HL-60 (cell line): ENCODE results near the gene HTR3D.
A peak's percentile ranks its signal among the peaks of the same experiment; 100 is the strongest.

Experiments used
- CTCF ChIP-seq: IDR thresholded peaks from one replicate; pipeline ENCODE4 v1.5.1; 2011; ENCODE audit warnings: low read length, control low read depth, inconsistent platforms; ENCODE audit not compliant: insufficient read depth
- POLR2AphosphoS5 ChIP-seq: IDR thresholded peaks from 2 replicates; pipeline ENCODE4 v1.6.1; 2012; ENCODE audit warnings: low read depth
- REST ChIP-seq: IDR thresholded peaks from 2 replicates; pipeline ENCODE4 v1.6.1; 2012; ENCODE audit warnings: low read depth; ENCODE audit not compliant: insufficient replicate concordance
- SPI1 ChIP-seq: IDR thresholded peaks from 2 replicates; pipeline ENCODE4 v1.6.1; 2012; ENCODE audit warnings: low read depth, mild to moderate bottlenecking, borderline replicate concordance

DNA sequence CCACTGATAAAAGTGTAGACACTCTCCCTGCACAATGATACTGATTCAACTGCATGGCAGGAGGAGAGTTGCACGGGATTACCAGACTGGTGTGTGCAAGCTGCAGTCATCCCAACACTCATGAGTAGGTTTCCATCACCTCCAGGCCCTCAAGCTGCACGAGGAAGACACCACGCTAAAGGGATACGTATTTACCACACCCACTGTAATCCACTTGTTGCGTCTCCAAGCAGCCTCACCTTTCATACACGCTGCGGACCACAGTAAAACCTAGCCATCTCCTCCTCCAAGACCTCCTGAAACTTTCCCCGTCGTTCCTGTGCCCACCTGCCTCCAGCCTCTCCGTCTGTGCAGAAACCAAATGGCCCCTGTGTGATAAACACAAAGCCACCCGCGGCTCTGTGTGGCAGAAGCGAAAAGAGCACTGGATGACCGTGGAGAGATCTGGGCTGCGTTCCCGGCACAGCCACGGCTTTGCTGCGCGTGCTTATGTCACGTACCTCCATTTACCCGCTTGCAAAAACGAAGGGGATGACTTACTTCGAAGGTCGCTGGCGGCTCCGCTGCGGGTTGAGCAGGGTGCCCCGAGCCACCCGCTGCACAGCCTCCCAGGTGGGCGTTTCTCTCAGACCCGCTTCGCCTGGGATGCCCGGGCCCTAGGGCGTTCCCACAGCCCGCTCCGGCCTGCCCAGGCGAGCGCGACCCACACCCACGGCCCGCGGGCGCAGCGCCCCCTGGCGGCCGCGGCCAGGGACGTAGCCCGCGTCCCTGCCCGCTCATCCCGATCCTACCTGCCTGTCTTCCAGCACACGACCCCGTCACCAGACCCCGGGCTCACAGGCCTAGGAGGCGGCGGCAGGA lies 14.5 kb upstream of the HTR3D start:
- TF ChIP-seq CTCF, result peak; percentile 76
- no peak for TF ChIP-seq REST
- TF ChIP-seq POLR2AphosphoS5, result no peak
- TF ChIP-seq SPI1, result no peak
